Measurements from ENCODE around the gene NCOA7. TPM values are rescaled to one million over a fixed set of nuclear protein-coding genes. Genes with fewer than 3 reads are reported as not detected.

The NCOA7 gene
- total RNA-seq, 1 donor = 41.7 TPM

GRCh38 chr6:125745281-125746018 is 45.3 kb upstream of the NCOA7 start:
- no peak overlapping the region for H3K4me3 ChIP-seq (ENCODE audit: low read depth, low read length)
- TF ChIP-seq, protein P1, sequence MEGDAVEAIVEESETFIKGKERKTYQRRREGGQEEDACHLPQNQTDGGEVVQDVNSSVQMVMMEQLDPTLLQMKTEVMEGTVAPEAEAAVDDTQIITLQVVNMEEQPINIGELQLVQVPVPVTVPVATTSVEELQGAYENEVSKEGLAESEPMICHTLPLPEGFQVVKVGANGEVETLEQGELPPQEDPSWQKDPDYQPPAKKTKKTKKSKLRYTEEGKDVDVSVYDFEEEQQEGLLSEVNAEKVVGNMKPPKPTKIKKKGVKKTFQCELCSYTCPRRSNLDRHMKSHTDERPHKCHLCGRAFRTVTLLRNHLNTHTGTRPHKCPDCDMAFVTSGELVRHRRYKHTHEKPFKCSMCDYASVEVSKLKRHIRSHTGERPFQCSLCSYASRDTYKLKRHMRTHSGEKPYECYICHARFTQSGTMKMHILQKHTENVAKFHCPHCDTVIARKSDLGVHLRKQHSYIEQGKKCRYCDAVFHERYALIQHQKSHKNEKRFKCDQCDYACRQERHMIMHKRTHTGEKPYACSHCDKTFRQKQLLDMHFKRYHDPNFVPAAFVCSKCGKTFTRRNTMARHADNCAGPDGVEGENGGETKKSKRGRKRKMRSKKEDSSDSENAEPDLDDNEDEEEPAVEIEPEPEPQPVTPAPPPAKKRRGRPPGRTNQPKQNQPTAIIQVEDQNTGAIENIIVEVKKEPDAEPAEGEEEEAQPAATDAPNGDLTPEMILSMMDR (IDR thresholded peaks at IDR 0.05; ENCODE audit: insufficient read depth, low read length) = no peak
- no peak for DNase-seq (ENCODE audit: low read depth)

GRCh38 chr6:125746019-125746414 is 44.7 kb upstream of the NCOA7 start:
- TF ChIP-seq, protein P1 (IDR thresholded peaks at IDR 0.05; ENCODE audit: insufficient read depth, low read length) = no peak
- no peak for DNase-seq (ENCODE audit: low read depth)
- H3K4me3 ChIP-seq (ENCODE audit: low read depth, low read length) = no peak overlapping the region

- TF ChIP-seq, protein P1 (IDR thresholded peaks at IDR 0.05; ENCODE audit: insufficient read depth, low read length) = peak; percentile 1
- peak overlapping the region; percentile 78 for H3K4me3 ChIP-seq (ENCODE audit: low read depth, low read length)
- DNase-seq (ENCODE audit: low read depth) = peak; percentile 55
Observed at GRCh38 chr6:125746731-125747588, 43.8 kb upstream of the NCOA7 start.

DNA sequence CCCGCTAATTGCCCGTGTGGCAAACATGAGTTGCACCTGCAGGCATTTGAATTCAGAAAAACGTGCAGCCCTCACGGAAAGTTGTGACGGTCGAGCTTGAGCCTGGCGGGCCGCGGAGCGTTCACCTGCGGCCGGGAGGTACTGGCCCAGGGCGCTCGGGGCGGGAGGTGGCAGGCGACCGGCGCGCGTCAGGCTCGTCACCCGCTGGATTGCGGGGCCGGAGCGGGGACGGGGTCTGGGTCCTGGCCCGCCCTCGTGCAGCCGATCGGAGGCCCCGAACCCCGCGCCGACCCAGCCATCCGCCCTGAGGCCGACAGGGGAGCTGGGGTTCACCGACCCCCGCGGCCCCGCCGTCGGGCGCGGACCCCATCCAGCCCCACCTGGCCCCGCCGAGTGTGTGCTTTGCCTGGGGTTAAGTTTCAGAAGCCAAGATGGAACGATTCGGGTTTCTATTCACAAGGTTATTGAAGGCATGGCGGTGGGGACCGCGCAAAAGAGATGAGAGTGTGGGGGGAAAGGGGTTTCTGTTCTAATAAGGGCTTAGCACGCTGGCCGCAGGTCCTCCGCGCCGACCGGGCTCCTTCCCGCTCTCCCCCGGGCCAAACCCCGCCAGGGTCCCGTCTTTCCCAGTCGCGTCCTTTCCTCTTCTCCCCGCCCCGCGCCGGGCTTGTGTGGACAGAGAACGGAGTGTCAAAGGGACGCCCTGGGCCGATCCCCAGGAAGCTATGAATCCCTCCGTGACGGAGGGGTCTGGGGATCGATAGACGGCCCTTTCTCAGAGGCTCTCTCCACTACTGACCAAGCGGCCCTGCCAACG is 43.0 kb upstream of the NCOA7 start:
- TF ChIP-seq, protein P1 (IDR thresholded peaks at IDR 0.05; ENCODE audit: insufficient read depth, low read length) = no peak
- H3K4me3 ChIP-seq (ENCODE audit: low read depth, low read length) = peak overlapping the region; percentile 78
- no peak for DNase-seq (ENCODE audit: low read depth)

DNA sequence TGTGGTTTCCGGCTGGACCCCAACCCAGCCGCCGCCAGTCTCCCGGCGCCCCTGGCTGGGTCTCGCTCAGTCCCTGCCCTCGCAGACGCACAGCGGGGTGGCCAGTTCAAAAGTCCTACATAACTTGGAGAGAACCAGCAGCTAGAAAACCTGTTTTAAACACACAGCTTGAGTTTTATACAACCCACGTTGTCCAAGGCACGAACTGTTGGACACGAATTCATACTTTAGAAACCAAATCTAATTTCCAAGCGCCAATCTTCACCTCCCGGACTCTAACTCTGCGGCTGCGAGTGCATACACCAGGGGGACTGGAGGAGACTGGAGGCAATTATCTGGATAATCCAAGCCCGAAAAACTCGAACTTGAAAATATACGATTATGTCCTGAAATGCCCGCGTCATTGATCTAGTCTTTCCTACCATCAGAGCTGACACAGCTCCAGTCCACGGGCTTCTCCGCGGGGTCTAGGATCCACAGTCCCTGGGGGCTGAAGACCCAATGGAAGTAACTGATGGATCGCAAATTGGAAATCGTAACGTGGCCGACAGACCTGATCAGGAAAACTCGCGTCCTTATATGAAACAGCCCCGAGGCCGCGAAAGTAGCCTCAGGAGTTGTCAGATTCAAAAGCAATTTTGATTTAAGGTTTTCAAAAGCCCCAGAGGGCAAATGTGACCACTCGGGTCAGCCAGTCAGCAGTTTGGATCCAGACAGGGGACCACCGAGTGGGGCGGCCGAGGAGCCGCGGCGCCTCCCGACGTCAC is 42.2 kb upstream of the NCOA7 start:
- peak overlapping the region; percentile 78 for H3K4me3 ChIP-seq (ENCODE audit: low read depth, low read length)
- DNase-seq (ENCODE audit: low read depth) = peak; percentile 26
- TF ChIP-seq, protein P1 (IDR thresholded peaks at IDR 0.05; ENCODE audit: insufficient read depth, low read length) = peak; percentile 32

Data from fibroblast of the aortic adventitia (primary cell).